Measurements from ENCODE around the gene IPCEF1. TPM values are rescaled to one million over a fixed set of nuclear protein-coding genes. Genes with fewer than 3 reads are reported as not detected.

Gene IPCEF1
- total RNA-seq, 4 donors from 2014 or later = 0.42 to 9.0 (median 3.1) TPM

- Histone ChIP-seq H3K4me3 (no peak overlapping the region), H3K36me3 (no peaks in the 10 kb centered on the region), H3K4me1 (no peaks in the 10 kb centered on the region), H3K9me3 (no peaks in the 10 kb centered on the region), H3K27me3 (no peaks in the 10 kb centered on the region), H3K27ac (no peak overlapping the region)
- no peak for DNase-seq (ENCODE audit: low spot score in 2 of 2)
- WGBS = 82% methylated on average over 3 of the region's 3 CpGs
- no peak for TF ChIP-seq CTCF (IDR thresholded peaks at IDR 0.05)
- TF ChIP-seq EP300 (IDR thresholded peaks at IDR 0.05) = no peak
- TF ChIP-seq POLR2A (IDR thresholded peaks at IDR 0.05) = no peak
- TF ChIP-seq POLR2AphosphoS5 (IDR thresholded peaks at IDR 0.05) = no peak
Measured at GRCh38 chr6:154113392-154113791, 243.2 kb downstream of the IPCEF1 start.

GRCh38 chr6:154112181-154112809 lies 244.3 kb downstream of the IPCEF1 start:
- Histone ChIP-seq H3K27ac (no peak overlapping the region), H3K9me3 (no peaks in the 10 kb centered on the region), H3K4me3 (no peak overlapping the region), H3K4me1 (no peaks in the 10 kb centered on the region), H3K36me3 (no peaks in the 10 kb centered on the region), H3K27me3 (no peaks in the 10 kb centered on the region)
- DNase-seq (ENCODE audit: low spot score in 2 of 2) = no peak
- WGBS = 83% methylated on average over 2 of the region's 2 CpGs
- TF ChIP-seq POLR2A (IDR thresholded peaks at IDR 0.05) (no peak), CTCF (IDR thresholded peaks at IDR 0.05) (no peak), EP300 (IDR thresholded peaks at IDR 0.05) (no peak), POLR2AphosphoS5 (IDR thresholded peaks at IDR 0.05) (no peak)

- no peak overlapping the region for H3K27ac ChIP-seq
- WGBS = 61% methylated on average over 1 of the region's 1 CpG
- no peak overlapping the region for H3K4me3 ChIP-seq
- no peaks in the 10 kb centered on the region for H3K36me3 ChIP-seq
- no peak for TF ChIP-seq EP300 (IDR thresholded peaks at IDR 0.05)
- no peaks in the 10 kb centered on the region for H3K27me3 ChIP-seq
- H3K9me3 ChIP-seq = no peaks in the 10 kb centered on the region
- DNase-seq (ENCODE audit: low spot score in 2 of 2) = no peak
- no peaks in the 10 kb centered on the region for H3K4me1 ChIP-seq
Measured at GRCh38 chr6:154111025-154111424, 245.6 kb downstream of the IPCEF1 start.

DNA sequence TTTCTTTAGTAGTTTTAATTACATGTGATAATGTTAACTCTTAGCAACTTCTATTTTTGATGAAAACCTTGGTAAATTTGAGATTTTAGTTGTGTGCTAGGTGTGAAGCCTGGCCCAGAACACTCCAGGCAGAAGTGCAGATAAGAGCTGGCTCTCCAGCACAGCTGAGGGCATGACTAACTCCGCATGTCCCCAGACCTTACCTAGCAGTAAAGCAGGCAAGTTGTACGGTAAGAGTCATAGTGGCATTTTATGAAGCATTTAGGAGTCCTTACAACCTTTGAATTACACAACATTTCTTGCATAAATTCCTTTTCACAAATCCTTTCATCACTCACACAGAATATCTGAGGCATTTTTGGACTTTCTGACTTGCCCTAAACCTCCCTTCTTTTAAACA lies 250.4 kb downstream of the IPCEF1 start:
- no peaks in the 10 kb centered on the region for H3K4me1 ChIP-seq
- TF ChIP-seq POLR2A (IDR thresholded peaks at IDR 0.05) = no peak
- TF ChIP-seq POLR2AphosphoS5 (IDR thresholded peaks at IDR 0.05) = no peak
- no peak for TF ChIP-seq EP300 (IDR thresholded peaks at IDR 0.05)
- no peak for TF ChIP-seq CTCF (IDR thresholded peaks at IDR 0.05)
- no peaks in the 10 kb centered on the region for H3K9me3 ChIP-seq
- DNase-seq (ENCODE audit: low spot score in 2 of 2) = no peak
- WGBS = 91% methylated on average over 2 of the region's 2 CpGs
- H3K4me3 ChIP-seq = no peak overlapping the region
- H3K27me3 ChIP-seq = no peaks in the 10 kb centered on the region
- no peaks in the 10 kb centered on the region for H3K36me3 ChIP-seq
- no peak overlapping the region for H3K27ac ChIP-seq

Other genes starting within 250 kb of the IPCEF1 start
- gene CNKSR3, start 153.9 kb upstream of the IPCEF1 start, total RNA-seq = 10 to 100 TPM in 3 of 4 donors, 1 to 10 TPM in 1; 8.8 to 12.4 (median 11.2) TPM

Measured in suprapubic skin (tissue), 4 donors.